CD4-positive, alpha-beta T cell treated with Interleukin-6 for 4 hours (primary cell): ENCODE measurements around the gene HDAC7.

ENCODE experiments used
- DNase-seq: peaks from one replicate; pipeline ENCODE4 v3.0.0-alpha.2; 2020; ENCODE audit warnings: mixed read lengths

Gene HDAC7

DNA sequence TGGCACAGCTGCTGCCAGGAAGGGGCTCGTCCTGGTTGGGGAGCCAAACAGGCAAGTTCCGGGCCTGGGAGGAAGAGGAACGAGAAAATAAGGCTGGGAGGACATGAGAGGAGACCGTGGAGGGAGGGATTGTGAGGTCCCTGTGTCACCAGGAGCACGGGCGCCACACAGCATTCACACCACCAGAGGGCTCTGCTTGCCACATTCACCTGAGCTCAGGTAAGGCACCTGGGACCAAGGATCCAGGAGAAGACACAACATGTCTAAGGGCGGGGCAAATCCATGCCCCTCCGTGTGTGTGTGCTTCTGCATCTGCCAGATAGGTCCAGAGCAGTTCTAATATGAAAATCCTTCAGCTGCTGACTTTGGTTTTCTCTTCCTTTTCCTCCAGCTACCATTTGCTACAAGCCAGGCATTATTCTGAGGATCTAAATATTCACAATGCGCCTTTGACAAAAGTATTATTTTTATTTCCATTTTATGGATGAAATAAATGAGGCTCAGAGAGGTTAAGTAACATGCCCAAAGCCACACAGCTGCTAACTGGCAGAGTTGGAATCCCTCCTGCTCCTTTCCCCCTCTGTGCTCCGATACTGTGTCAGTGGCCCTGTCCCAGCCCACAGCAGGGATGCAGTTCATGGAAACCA lies 75.6 kb downstream of the HDAC7 start:
- peak; percentile 83 for DNase-seq

DNA sequence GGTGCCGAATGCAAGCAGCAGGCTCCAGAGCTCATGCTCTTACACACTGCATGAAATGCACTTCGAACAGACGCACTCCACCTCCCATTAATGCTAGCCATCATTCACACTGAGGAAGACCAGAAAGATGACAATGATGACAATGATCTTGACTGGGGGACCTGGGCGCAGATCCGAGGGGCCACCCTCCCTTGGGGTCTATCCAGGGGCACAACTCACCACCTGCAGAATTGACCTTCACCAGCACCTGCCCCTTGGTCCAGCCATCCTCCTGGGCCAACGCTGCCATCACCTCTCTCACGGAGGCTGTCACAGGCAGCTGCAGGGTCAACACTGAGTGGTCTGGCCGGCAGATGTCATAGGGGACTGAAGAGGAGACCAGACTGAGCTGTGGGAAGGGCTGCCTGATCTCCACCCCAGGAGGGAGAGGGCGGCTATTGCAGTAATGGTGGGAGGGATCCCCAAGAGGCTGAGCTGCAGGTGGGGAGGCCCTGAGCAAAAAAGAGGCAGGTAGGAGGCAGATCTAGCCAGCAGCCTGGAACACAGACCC lies 76.3 kb downstream of the HDAC7 start:
- DNase-seq = no peak

DNA sequence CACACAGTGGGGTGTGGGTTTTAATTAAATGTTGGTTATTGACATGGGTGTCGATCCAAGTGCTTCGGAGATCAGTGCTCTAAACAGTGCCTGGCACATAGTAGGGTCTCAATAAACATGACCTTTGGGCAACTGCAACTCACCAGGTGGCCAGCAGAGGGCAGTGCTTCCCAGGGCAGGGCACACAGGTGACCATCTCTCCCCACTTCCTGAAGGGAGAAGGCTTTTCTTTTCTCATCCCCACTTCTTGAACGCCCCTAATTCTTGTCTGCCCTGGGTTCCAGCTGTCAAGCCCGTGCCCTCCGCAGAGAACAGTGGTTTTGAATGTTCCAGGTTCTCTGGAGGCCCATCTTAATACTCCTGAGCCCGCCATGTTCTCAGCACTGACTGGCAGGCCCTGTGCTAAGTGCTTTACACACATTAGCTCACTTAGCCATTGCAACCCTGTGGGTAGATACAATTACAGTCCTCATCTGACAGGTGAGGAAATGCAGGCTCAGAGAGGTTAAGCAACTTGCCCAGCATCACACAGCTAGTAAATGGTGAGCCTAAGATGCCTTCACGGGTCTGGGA lies 77.4 kb downstream of the HDAC7 start:
- DNase-seq = peak; percentile 78

DNA sequence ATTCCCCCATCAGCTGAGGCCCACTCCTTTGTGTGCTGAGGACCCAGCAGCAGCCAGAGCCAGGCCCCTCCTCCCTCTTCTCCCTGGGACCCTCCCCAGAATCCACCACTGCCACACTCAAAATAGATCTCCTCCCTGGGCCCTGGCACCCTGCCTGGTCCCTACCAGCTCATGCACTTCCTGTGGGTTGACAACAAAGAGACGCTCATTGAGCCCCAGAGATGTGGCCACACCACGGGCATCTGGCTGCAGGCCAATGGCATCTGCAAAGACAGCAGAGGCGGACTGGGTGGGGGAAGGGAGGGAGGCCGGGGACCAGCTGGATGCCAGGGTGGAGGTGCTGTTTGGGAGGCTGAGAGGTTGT lies 78.4 kb downstream of the HDAC7 start:
- DNase-seq = peak; percentile 83

DNA sequence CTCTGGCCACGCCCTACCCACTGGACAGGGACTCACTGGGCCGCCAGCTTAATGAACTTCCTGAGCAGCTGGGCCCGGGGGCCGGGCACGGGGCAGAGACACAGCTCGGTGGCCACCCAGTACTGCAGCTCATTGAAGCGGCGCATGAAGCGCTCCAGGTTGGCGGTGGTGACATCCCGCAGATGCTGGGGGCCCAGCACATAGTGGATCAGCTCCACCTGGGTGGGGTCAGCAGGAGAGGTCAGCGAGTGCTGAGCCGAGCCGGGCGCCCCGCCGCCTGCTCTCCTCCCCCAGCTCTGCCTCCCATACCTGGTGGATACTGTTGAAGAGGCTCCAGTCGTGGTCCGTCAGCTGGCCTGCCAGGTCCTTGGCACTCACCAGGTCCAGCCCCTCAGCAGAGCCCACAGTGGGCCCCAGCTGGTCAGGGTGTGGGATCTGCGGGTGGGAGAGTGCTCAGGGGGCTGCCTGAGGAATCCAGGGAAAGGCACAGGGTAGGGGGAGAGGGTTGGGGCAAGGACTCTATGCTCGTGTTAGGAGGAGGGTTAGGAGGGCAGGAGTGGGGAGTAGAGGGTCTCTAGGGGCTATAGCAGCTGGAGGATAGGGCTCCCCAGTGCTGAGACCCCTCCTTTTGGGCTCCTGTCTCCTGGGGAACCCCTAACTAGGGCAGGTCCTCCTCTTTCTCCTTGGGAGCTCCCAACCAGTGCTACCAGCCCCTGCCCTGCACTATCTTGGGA lies 78.9 kb downstream of the HDAC7 start:
- no peak for DNase-seq

DNA sequence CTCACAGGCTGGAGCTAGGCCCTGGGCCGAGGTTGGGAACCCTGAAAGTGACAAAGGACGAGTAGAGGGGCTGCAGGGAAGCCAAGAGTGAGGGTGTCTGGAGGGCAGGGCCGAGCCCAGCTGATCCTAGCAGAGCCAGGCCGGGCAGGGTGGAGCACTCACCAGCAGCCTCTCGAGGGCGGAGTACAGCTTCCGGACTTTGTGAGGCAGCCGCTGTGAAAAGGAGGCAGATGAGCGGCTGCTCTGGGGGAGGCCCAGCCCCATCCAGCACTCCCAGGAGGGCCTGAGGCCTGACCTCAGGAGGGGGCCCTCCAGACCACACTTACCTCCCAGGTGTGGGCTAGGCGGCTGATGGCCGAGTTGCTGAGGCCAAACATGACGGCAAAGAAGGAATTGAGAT lies 79.7 kb downstream of the HDAC7 start:
- DNase-seq = no peak

DNA sequence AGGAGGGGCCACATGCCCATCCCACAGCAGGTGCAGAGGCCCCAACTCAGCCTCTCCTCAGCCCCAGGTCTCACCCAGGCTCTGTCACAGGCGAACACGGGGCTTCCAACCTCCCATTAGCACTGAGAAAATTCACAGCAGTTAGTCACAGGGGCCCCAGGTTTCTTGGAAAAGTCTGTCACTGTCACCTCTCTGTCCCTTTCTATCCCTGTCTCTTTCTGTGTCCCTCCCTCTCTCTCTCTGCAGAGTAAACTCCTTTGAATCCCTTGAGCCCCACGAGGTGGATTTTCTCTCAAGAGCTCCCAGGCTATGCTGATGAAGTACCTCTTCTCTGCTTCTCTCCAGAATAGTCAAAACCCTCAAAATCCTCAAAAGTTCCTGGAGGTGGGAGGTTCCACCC lies 80.4 kb downstream of the HDAC7 start:
- no peak for DNase-seq

DNA sequence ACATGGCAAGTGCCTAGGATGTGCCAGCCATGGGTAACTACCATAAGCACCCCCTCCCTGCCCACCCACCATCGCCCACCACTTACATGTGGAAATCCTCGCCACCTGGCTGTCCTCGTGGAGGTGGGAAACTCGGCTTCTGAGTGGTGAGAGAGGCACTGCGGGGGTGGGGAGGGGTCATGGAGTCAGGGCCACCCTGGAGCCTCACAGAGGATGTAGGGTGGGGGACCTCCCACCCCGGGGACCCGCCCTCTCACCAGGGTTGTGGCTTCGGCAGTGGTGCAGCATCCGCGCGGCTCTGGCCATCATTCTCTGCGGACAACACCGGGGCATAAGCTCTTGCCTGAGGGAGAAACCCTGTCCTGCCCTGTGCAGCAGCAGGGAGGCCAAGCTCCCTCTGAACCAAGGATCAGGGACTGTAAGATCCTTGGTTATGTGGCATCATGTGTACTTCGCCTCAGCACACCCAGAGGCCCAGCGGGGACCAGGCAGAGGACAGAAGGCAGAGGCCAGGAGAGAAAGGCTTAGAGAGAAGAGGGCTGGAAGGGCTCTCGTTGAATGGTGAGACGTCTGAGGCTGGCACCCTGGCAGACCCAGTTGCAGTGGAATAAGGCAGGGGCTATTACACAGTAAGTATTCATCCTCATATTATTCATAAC lies 81.6 kb downstream of the HDAC7 start:
- DNase-seq = no peak

DNA sequence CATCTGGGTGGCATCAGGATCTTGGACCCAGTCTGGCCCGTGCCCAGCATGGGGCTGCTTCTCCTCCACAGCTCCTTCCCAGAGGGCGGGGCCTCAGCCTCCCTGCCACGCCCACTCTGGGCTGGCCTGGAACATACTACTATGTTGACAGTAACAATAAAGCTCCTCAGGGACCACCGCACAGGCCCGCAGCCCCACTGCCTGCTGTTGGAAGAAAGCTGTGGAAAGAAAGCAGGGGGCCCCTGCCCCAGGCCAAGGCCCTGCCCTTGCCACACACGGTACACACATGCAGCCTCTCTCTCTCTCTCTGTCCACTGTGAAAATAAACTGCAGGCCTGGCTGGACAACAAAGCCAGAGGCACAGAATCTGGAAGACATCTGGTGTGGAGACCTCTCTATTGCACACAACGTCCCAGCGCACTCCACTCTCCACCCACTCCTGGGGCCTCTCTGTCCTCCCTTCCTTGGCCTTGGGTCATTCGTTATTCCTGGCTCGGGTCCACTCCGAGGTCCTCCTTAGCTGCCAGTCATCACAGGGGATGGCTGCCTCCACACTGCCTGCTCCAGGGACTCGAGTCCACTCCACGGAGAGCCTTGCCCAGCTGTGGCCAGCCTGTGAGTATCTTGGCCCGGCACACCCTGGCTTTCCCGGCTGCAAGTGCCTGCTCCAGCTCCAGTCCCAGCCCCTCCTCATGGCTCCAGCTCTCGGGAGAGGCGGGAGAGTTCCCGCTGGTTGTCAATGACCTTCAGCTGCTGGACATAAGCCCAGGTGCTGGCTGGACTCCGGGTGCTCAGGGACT lies 82.6 kb downstream of the HDAC7 start:
- no peak for DNase-seq

DNA sequence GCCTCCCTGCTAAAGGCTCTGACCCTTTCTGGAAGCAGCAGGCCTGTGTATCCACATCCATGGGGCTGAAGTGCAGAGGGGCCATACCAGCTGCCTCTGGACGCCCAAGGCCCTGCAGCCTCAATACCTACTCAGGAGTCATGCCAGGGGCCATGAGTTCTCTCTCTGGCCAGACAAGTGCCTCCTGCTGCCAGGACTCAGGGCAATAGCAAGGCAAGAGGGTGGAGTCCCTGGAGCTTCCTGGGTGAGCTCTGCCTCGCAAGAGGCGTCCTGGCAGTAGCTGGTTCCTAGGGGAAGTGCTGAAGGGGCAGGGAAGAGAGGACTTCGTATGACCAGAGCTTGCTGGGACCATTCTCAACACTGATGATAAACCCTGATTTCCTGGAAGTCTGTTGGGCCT lies 83.5 kb downstream of the HDAC7 start:
- DNase-seq = no peak

DNA sequence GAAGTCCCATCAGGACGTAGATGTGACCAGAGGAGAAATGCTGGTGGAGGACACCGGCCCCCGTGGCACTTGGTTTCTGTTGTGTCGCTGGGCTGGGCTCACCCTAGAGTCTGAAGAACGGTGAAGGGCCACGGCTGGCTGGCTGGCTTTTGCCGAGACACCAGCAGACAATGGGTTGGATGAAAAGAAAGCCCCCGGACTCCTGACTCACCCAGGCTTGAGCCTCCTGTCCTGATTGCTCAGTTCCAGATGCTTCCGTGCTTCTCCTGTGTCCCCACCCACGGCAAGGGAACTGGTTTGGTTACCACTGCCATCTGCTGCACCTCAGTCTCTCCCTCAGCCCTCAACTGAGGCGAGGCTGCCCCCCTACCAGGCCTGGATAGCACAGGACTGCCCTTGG lies 84.1 kb downstream of the HDAC7 start:
- DNase-seq = no peak

DNA sequence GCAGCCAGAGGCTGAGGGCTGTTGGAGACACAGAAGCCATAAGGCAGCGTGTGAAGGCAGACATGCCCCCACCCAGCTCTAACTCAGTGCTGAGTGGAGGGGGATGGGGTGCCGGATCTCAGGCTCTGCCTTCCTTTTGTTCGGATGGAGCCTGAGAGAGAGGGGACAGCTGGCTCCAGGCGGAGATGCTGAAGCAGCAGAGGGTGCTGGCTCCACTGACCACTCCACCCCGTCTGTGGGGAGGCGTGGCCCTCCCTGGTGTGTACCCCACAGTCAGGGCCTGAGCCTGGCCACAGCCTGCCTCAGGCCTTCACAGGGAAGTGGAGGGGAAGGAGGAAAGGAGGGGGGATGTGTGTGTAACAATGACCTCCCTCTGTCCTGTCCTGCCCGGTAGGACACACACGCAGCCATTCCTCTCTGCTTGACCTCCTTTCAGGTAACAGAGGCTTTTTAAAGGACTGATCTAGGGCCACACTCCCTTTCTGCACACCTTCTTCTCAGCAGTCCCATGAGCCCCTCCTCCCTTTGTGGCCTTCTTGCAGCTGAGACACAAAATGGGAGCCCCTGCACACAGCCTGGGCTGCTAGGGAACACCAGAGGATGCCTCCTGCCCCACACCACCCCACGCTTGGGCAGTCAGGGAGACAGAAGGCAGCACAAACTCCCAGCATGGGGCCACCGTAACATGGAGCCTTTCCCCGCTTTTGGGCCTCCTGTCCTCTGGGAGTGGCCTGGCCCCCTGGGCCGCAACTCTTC lies 84.8 kb downstream of the HDAC7 start:
- DNase-seq = no peak

DNA sequence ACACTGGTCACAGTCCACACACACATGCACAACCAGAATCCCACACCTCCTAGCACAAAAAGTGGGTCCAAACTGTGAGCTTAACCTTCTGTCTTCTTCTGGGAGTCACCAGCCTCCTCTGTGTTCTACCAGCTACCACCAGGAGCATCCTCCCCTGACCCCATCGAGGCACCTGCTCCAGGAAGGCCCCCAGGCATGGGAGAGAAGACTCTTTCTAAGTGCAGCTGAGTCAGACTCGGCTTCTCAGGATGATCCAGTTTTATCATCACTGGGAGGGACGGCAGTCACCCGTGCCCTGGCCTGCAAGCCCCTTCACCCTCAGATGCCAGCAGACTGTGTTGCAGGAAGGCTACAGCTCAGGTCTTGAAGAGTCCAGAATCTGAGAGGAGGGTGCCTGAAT lies 86.6 kb downstream of the HDAC7 start:
- DNase-seq = no peak
